Endothelial cell of hepatic sinusoid (primary cell): ENCODE results near the gene TXNDC17.
"Not testable (repeated sequence)": the region's sequence is repeated elsewhere in the genome, so short reads cannot be mapped to it uniquely, and the experiment has no call there.

Experiments
- in situ Hi-C: cut with HindIII; loops from 2 replicates; pipeline ENCODE4 v1.10.0; 2017; ENCODE audit warnings: low sequenced_read_pairs

Gene TXNDC17

DNA sequence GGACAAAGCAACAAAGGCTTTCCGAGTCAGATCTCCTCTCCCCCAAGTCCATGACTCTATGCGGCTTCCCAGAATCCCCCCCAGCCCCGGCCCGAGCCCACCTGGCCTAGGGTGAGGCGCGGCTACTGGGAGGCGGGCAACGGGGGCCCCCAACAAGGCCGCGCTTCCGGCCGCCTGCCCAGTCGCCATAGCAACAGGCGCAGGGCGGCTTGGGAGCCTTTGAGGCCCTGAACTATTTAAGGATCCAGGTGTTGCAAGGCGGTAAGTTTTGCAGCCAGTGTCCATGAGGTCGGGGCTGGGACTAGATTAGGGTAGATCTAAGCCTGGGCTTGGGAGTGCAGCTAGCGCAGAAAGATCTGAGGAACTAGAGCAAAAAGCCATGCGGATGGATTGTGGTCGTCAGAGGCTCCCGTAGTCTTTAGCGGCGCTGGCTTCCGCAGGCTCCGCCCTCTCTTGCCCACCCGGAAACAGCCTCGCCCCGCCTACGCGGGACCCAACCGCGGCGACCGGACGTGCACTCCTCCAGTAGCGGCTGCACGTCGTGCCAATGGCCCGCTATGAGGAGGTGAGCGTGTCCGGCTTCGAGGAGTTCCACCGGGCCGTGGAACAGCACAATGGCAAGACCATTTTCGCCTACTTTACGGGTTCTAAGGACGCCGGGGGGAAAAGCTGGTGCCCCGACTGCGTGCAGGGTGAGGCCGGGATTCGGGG, at the start of gene TXNDC17, which contains the start of gene KIAA0753:
TSS of gene TXNDC17 (plus strand) at position 525 of the 711 bp plus-strand sequence. CDS start at position 548, 23 bp downstream.
TSS of gene KIAA0753 (minus strand) at position 176 of the 711 bp plus-strand sequence. CDS start 5,608 bp downstream, outside the sequence.
- in situ Hi-C loops: no loop called here

DNA sequence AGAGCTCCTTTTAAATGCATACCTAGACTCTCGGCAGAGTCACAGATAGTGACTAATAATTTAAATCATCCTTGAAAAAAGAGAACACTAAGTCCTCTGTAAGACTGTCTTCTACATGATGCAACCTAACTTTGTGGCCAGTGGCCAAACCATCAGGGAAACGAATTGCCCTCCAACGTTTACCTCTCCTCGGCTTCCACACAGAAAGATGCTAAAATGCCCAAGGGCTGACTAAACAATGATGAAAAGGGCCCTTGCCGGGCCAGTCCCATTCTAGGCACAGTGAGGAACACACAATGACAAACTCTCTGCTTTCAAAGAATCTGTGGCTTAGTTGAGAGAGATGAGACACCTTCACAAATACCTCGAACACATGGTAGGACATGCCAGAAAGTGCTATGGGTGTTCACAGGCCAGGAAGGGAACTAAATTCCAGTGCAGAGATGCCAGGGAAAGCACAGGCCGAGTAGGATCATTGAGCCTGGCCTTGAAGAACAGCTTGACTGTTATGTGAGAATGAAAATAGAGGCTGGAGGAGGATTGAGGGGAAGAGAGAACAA, 49.2 kb upstream of the TXNDC17 start:
- in situ Hi-C loops: no loop called here

DNA sequence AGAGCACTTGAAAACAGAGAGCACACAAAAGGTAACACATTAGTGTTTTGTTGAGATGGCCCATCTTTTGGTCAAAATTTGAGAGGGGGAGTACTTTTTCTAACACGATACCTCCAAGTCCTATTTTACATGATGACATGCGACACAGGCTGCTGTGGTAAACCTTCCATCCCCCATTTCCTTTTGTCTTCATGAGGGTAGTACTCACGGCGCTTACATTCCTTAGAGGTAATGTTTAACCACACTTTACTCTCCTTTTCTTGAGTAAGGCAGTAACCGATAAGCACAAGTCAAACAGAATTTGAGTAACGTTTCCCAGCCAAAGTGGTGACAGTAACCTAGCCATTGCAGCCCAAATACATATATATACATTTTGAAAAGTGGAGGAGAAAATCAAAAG, 48.7 kb upstream of the TXNDC17 start:
- in situ Hi-C loops: no loop called here

DNA sequence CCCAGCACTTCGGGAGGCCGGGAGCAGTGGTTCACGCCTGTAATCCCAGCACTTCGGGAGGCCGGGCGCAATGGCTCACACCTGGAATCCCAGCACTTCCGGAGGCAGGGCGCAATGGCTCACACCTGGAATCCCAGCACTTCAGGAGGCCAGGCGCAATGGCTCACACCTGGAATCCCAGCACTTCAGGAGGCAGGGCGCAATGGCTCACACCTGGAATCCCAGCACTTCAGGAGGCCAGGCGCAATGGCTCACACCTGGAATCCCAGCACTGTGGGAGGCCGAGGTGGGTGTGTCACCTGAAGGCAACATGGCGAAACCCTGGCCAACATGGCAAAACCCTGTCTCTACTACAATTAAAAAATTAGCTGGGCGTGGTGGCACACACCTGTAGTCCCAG, 47.5 kb upstream of the TXNDC17 start:
- in situ Hi-C loops: not testable (repeated sequence)

DNA sequence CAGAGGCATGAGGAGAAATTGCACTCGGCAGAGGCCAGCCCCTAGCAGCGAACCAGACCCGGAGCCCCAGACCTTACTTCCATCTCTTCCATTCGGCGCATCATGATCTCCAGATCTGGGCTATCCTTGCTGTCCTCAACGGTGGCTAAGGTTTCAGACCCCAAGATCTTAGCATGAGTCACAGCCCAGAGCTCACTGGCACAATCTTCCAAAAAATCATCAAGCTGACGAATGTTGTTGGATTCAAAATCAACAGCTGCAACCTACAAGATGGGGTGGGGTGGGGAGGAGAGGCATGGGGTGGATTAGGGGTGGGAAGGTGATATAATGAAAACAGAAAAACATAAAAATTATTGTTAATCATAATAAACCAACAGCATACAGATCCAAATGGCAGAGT, 44.8 kb upstream of the TXNDC17 start:
- in situ Hi-C loops: no loop called here

DNA sequence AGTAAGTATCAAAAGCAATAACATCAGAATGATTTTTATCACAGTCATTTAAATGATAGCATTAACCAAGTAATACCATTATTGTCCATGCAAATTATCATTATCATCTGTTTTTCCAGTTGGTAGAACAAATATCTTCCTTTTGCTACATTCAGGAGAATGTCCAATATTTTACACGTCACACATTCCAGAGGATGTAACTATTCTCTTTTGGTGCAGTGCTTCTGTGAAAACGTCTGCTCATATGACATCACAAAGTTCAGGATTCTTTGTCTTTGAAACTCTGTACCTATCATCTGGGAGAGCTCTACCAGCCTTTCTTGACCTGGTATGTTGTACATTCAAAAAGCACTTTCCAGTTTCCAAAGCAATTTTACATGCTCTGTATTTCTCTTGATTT, 44.3 kb upstream of the TXNDC17 start:
- in situ Hi-C loops: no loop called here

DNA sequence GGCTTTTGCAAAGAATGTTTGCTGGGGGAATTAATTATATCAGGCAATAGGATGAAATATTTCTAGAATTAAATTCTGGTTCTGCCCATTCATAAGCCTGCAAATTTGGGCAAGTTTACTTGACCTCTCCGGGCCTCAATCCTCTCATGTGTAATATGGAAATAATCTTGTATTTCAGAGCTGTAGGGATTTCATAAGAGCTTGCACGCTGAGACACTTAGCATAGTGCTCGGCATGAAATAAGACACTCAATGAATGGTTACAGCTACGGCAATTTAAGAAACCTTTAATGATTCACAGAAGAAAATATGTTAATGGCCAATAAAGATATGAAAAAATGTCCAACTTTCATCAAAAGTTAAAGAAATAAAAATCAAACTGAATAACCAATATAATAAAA, 43.9 kb upstream of the TXNDC17 start:
- in situ Hi-C loops: no loop called here

DNA sequence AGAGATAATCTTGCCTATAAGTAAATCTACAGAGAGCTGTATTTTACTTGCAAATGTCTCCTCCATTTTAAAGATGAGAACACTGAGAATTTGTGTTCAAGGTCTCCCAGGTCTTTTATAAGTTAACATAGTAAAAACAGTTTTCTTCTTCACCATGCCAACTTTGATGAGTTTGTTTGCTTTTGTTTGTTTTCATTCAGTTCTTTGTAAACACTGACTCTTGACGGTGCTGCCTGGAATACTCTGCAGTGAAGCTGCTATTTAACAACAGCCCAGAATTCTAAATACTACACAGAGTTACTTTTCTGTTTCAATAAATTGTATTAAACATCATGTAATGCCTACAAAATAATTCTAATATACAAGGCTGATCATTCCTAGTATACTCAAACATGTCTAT, 43.1 kb upstream of the TXNDC17 start:
- in situ Hi-C loops: no loop called here

DNA sequence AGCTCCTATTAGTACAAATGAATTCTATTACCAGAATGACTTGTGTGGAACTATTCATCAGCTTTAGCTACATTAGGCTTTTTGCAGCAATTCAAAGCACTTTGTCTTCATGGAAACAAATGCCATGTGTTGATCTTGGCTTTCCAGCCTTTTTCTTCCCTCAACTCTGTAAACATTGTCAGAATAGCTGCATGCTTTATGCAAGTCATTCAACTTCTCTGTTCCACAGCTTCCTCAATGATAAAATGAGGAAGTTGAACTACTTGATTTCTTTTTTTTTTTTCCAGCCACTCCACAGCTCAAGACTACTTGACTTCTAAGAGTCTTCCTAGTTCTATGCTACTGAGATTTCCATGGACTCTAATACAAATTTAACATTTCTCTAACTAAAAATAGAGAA, 41.5 kb upstream of the TXNDC17 start:
- in situ Hi-C loops: no loop called here

DNA sequence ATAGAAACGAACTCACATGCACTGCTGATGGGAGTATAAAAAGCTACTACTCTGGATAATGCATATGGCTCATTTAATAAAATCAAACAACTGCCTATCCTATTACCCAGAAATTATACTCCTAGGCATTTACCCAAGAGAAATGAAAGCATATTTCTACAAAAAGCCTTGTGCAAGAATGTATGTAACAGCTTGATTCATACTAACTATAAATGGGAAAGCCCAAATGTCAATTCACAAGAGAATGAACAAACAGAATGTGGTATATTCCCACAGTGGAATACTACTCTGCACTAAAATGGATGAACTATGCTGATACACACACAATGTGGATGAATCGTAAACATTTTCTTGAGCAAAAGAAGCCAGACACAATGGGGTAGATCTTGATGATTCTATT, 38.7 kb upstream of the TXNDC17 start:
- in situ Hi-C loops: no loop called here

DNA sequence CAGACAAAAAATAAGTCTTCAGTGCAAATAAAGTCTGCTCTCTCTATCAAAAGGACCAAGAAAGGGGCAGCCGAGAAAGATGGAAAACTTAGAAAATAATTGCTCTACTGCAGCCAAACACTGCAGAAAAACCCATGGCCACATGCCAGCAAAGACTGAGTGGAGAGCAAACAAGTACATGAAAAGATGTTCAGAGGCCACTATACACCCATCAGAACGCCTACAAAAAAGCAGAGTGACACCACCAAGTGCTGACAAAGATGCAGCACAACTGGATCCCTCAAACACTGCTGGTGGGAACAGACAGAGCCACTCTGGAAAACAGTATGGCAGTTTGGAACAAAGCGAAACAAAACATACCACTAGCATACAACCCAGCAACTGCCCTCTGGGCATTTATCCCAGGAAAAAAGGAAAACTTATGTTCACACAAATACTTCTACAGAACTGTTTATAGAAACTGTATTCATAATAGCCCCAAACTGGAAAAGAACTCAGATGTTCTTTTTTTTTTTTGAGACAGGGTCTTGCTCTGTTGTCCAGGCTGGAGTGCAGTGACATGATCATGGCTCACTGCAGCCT, 37.0 kb upstream of the TXNDC17 start:
- in situ Hi-C loops: no loop called here

DNA sequence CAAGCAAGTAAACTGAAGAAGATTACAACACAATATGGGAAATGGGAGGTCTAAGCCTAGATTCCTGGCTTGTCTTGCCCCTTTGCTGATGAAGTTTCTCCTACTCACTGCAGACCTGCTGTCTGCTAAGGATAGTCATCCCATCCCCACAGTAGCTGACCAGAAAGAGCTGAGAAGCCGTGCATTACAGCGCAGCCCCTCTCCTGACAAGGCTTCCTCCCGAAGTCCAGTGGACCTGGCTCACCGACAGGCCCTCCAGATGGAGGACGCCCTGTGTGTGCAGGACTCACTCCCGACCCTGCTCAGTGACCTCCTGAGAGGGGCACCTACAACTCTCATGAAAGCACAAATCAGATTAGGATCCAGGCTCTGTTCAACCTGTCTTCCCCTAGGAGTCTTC, 35.7 kb upstream of the TXNDC17 start:
- in situ Hi-C loops: loop anchor here (5.0 kb wide), 1 partner anchor 43 kb away; no protein-coding TSS in a partner anchor

DNA sequence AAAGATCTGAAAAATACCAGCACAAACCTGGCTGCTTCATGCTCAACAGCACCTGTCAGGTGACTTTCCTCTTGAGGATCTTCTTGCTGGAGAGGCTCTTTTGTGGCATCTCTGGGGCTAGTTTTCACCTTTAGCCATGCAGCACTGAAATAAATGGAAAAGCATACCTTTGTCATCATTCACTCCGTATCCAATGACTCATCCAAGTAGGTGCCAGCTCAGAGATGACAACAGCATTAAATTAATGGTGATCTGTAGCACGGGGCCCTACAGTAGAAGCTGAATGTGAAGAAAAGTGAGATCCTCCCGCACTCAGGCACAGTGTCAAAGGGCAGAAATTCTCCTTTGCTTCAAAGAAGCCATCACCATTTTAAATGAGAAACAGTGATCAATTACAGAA, 32.5 kb upstream of the TXNDC17 start:
- in situ Hi-C loops: loop anchor here (5.0 kb wide), 1 partner anchor 46 kb away; no protein-coding TSS in a partner anchor

DNA sequence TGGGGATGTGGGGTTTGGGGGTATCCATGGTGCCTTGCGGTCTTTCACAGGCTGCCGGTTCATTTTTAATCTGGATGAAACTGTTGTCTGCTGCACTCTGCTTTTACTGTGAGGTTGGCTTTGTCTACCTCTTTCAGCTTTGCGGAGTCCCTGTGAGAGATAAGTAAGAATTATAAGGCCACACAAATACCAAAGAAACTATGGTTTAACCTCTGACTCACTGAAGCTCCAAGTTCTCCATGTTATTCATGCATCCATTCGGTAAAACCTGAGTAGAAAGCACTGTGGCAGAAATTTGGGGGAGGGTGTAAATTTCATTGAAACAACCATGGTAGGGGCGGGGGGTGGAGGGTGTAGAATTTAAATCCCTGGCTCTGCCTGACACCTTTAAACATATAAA, 30.8 kb upstream of the TXNDC17 start:
- in situ Hi-C loops: no loop called here

DNA sequence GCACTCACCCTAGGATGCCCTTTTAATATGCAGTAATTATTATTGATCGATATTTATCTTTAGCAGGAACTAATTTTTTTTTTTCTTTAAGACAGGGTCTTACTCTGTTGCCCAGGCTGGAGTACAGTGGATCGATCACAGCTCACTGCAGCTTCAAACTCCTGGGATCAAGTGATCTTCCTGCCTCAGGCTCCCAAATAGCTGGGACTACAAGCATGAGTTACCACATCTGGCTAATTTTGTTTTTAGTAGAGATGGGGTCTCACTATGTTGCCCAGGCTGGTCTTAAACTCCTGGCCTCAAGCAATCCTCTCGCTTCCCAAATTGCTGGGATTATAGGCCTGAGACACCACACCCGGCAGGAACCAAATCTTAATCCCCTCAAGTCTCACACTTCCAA, 29.6 kb upstream of the TXNDC17 start:
- in situ Hi-C loops: no loop called here

DNA sequence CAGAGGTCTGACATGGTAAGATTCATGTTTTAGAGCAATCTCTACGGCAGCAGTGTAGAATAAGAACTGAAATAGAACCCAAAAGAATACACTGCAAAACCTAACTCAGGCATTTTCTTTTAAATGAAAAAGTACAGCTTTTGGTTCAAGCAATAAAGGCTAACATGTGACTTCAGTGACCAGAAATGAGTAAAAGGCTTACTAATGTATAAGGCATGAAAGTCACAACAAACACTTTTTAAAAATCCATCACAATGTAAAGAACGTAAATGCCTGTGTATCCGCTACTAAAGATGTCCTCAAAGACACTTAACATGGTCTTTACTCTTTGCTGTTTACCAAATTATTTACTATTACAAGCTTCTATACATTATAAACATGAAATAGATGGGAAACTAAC, 16.9 kb upstream of the TXNDC17 start:
- in situ Hi-C loops: no loop called here

DNA sequence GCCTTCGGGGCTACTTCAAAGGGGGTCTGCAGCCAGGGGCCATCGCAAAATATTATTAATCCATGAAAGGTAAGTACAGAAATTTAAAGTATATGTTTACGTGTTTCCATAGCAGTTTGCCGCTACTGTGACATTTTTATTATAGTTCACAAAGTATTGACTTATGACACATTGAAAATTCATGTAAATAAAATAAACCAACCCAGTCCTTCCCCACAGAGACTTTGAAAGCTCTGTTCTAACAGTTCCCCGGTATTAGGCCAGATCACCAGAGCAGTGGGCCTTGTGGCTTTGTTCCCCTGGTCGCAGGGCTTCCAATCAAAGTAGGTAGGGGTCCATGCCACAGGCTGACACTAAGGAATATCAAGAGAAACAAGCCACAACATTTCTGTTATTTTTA, 14.2 kb upstream of the TXNDC17 start:
- in situ Hi-C loops: no loop called here

DNA sequence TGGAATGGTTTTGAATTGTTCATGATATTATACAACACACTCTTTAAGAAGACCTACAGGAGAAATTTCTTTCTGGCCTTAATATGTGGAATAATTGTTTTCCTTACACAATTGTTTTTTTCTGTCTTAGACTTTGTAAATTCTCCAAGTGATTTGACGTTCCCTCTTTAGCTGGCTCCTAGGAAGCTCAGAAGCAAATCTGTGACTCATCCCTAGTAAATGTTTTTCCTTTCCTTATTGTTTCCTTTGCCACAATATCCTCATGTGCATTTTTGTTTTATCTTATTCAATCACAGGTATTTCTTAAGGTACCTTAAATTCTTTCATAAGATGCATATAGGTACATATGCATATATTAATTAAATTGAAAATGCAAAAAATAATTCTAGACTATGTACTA, 13.8 kb upstream of the TXNDC17 start:
- in situ Hi-C loops: no loop called here

DNA sequence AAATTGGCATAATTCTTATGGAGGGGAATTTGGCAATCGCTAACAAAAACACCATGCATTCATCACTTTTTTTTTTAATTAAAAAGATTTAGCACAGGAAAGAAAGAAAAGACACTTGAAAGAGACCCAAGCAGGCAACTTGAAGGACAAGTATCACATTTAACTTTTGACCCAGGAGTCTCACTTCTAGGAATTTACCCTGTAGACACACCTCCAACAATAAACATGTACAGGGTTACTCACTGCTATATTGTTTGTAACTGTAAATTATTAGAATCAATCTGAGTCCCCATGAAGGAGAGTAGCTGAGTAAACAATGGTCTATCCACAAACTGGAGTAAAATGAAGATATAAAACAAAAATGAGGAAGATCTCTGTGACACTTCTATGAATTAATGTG, 10.5 kb upstream of the TXNDC17 start:
- in situ Hi-C loops: no loop called here

DNA sequence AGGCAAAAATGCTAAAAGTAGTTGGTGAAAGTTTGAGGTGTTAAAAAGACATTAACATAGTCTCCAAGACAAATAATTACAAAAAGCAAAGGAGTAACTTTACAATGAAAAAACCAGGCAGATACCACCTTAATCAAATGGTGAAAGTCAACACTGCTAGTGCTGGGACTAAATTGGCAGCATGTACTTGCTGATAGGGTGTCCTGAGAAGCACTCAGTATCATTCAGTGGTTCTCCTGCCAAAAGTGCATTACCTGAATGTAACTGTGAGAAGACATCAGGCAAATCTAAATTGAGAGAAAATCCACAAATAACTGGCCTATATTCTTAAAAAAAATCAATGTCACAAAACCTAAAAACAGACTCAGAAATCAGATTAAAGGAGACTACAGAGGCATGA, 8.3 kb upstream of the TXNDC17 start:
- in situ Hi-C loops: no loop called here

DNA sequence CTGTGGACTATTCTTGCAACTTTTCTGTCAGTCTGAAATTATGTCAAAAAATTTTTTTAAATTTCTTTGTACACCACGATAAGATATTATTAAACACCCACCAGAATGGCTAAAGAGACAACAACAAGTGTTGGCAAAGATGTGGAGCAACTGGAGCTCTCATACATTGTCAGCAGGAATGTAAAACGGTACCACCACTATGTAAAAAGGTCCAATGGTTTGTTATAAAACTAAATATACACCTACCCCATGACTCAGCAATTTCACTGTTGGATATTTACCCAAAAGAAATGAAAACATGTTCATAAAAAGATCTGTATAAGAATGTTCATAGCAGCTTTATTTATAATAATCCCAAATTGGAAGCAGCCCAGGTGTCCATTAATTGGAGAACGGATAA, 7.6 kb upstream of the TXNDC17 start:
- in situ Hi-C loops: no loop called here

DNA sequence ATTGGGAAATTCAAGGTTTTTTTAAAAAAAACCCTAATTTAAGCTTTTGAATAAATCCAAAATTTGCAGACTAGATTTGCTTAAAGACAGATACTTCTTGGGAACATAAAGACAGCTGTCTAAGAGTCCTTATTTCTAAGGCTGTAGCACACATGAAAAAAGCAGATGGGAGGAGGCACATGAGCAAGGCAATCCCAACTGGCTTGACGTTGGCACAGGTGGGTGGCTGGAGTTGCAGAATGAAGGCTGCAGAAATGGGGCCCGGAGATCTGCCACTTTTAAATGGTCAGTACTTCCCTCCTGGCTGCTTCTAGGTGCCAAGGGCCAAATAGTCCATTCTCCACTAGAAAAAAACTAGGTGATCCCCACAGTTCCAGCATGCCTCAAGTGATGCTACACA, 4.8 kb upstream of the TXNDC17 start:
- in situ Hi-C loops: no loop called here
